Medulla oblongata (tissue), 1 donor: ENCODE data around the gene FEM1B.
A peak's percentile ranks its signal among the peaks of the same experiment; 100 is the strongest.
"Not testable (repeated sequence)": the region's sequence is repeated elsewhere in the genome, so short reads cannot be mapped to it uniquely, and the experiment has no call there.

ENCODE experiments used
- DNase-seq: peaks from one replicate; pipeline ENCODE4 v3.0.0-alpha.2; 2015; ENCODE audit errors: extremely low spot score

FEM1B gene

GRCh38 chr15:68277603-68278344 is at the start of gene FEM1B:
TSS of gene FEM1B (plus strand) at chr15:68277745. CDS start at chr15:68278418, 673 bp downstream.
- DNase-seq = peak; percentile 95

DNA sequence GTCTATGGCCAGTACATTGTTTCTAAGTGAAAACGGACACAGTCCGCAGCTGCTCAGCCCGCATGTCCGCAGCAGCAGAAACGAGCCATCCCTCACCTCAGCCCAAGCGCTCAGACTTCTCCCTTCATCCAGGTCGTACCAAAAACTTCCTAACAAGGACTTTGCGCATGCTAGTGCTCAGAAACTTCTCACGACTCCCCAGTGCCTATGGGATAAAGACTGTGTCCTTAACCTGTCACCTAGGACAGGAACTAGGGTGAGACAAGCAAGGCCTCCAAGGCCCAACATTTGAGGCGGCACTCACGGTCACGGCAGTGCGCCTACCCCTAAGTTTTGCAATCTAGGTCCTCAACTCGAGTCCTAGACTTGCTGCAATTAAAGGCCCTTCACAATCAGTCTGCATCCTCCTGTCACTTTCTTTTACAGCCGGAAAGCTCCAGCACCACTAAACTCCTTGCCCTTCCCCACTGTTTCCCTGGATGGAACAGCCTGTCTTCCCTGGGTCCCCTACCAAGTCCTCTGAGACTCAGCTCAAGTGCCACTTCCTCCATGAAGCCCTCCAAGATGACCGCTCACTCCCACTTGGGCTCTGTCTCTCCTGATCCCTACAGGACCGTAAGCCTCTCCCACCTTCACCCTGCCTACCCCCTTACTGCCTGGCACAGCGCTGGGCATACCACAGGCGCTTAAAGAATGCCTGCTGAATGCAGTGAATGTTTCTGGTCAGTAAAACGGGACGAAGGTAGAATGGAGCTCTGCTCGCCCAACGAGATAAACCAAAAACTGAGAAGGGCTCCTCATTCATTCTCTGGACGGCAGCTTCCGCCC is 49.2 kb upstream of the FEM1B start:
- DNase-seq = no peak

- DNase-seq = no peak
These were observed 48.6 kb upstream of the FEM1B start for GRCh38 chr15:68228971-68229385.

GRCh38 chr15:68229386-68230156 is 48.0 kb upstream of the FEM1B start, which contains the start of gene CLN6:
TSS of gene CLN6 (minus strand) at chr15:68229728. CDS start at chr15:68229584, 144 bp downstream.
- peak; percentile 87 for DNase-seq

DNA sequence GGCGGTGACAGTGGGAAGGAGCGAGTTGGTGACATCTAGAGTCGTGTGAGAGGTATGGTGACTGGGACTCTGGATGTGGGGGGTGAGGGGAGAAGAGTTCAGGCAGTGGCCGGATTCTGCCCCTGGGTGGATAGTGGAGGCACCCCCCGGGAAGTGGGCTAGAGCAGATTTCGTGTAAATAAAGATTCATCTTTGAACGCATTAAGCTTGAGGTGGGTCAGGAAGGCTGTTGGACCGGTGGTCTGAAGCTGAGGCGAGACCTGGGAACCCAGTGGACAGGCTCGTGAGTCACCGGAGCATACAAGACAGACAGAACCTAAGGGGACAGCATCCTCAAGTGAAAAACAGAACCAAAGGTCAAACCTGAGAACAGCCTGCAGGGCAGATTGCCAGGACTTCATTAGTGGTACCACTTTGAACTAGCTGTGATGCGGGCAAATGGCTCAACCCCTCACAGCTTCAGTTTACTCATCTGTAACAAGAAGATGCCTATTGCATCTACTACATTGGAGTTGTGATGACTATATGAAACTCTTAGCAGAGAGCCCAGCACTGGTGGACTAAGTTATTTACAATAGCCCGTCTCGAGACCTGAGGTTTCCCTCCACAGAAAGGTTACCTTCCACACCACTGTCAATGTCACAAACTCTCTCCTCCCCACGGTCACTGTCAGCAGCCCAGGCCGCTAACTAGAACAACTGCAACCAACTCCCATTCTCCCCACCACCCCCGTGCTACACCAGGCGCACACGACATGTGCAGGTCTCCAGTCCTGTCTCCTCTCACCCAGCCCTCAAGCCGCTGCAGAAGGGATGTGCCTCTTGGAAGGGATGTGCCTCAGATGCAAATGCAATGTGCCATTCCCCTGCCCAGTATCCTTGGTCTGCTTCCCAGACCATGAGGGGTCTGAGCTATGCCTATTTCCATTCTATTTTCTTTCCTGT is 47.1 kb upstream of the FEM1B start:
- no peak for DNase-seq

GRCh38 chr15:68231102-68231818 is 46.3 kb upstream of the FEM1B start:
- DNase-seq = no peak

DNA sequence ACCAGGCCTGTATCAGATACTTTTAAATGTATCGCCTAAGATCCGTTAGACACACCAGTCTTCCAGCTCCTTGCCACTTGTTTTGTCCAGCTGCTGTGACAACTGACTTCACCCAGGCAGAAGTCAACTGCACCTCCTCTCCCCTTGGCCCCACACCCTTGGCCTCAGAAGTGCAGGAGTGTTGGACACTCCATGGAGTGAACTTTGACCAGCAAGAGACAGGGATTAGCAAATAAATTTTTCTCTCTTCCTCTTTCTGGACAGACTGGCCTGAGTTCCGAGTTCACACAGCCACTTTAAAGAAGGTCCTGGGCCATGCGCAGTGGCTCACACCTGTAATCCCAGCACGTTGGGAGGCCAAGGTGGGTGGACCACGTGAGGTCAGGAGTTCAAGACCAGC is 45.1 kb upstream of the FEM1B start:
- peak; percentile 33 for DNase-seq

DNA sequence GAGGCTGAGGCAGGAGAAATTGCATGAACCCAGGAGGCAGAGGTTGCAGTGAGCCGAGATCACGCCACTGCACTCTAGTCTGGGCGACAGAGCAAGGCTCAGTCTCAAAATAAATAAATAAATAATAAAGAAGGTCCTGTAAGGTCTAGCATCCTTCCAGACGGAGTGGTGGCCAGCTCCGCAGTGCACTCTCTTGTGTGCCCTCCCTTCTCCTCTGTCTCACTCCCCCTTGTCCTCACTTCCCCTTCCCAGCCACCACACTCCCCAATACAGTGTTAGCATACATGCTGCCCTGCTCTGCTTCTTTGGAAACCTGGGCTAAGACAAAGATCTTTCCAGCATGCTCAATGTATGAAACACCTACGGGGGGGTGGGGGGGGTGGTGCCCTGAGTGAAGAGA is 44.6 kb upstream of the FEM1B start:
- peak; percentile 67 for DNase-seq

DNA sequence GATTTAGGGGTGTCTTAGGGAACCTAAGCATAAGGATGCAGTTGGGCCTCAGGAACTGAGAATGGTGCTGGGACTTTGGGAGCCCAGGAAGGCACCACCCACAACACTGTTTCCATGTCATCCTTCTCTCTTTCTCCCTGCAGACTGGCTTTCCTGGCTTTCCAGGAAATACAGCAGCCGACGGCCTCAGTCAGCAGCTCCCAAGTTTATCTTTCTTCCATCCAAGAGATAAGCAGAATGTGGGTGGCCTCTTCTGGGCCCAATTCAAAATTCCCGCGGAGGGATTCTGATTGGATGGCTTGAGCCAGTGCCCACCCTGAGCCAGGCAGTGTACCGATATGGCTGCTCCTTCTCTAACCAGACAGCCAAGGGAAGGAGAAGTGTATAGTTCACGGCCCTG is 43.5 kb upstream of the FEM1B start:
- DNase-seq = no peak

DNA sequence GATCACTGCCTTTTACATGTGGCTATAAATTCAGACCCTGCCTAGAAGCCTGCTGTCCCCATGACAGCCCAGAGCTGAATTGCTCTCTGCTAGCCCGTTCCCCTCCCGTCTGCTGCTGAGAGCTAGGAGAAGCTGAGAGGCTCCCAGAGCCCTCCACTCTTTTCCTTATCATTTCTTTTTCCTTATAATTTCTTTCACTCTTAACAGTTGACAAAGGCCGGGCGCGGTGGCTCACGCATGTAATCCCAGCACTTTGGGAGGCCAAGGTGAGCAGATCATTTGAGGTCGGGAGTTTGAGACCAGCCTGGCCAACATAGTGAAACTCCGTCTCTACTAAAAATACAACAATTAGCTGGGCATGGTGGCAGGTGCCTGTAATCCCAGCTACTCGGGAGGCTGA is 43.0 kb upstream of the FEM1B start:
- not testable (repeated sequence) for DNase-seq

- no peak for DNase-seq
These were observed 42.5 kb upstream of the FEM1B start for GRCh38 chr15:68235022-68235421.

DNA sequence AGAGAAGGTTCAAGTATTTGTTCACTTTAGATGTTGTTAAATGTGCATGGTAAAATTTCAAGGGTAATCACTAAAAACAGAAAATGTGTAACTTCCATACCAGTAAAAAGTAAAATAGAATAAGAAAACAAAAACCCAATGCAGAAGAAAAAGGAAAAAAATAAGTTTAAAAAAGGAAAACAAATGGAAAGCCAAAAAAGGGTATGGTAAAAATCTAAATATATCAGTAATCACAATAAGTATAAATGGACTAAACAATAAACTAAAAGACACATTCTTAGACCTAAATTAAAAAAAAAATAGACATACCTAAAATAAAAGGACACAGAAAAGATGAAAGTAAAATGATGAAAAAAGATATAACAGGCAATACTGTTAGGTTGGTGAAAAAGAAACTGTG is 38.5 kb upstream of the FEM1B start:
- no peak for DNase-seq

- DNase-seq = no peak
These were observed 36.2 kb upstream of the FEM1B start for GRCh38 chr15:68241088-68241935.

DNA sequence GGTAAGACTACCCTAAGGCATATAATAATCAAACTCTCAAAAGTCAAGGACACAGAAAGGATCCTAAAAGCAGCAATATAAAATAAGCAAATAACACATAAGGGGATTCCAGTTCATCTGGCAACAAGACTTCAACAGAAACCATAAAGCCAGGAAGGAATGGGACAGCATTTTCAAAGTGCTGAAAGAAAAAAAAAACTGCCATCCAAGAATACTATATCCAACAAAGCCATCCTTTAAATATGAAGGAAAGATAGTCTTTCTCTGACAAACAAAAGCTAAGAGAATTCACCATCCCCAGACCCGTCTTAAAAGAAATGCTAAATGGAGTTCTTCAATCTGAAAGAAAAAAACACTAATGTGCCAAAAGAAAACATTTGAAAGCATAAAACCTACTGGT is 33.3 kb upstream of the FEM1B start:
- DNase-seq = no peak

DNA sequence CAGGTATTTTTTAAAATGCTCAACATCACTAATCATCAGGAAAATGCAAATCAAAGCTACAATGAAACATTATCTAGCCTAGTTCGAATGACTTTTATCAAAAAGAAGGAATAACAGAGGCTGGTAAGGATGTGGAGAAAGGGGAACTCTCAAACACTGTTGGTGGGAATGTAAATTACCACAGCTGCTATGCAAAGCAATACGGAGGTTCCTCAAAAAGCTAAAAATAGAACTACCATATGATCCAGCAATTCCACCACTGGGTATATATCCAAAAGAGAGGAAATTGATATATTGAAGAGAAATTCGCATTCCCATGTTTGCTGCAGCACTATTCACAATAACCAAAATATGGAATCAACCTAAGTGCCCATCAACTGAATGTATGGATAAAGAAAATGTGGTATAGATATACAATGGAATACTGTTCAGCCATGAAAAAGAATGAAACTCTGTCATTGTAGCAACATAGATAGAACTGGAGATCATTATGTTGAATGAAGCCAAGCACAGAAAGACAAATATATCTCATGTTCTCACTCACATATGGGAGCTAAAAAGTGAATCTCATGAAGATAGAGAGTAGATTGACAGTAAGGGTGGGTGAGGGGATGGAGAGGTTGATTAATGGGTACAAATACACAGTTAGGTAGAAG is 28.4 kb upstream of the FEM1B start:
- no peak for DNase-seq

GRCh38 chr15:68252925-68253534 is 24.5 kb upstream of the FEM1B start:
- peak; percentile 92 for DNase-seq

- DNase-seq = peak; percentile 96
These were observed 20.7 kb upstream of the FEM1B start for GRCh38 chr15:68256675-68257450.

GRCh38 chr15:68258692-68259091 is 18.9 kb upstream of the FEM1B start:
- DNase-seq = no peak
